IMR-90 (cell line): Measurements from ENCODE around the gene CCNJL. TPM values are rescaled to one million over a fixed set of nuclear protein-coding genes. Genes with fewer than 3 reads are reported as not detected.

ENCODE experiments used
- ATAC-seq: fragments of 200-7000 bp; cut with Tn5 transposase; 2 replicates; pipeline ENCODE4 v1.9.1; 2020; ENCODE audit warnings: low read depth, mild to moderate bottlenecking, moderate library complexity
- BruUV-seq: library from RNA; stranded (reverse); fragments of 400-500 nt; replicated peaks from 2 replicates; lab custom pipeline; 2021; lab: Mats Ljungman, UMichigan
- CTCF ChIA-PET: fragments of 300-600 bp; formaldehyde crosslinking; extraction: SDS; loops from one replicate; lab custom pipeline; 2021; ENCODE audit warnings: antibody characterized with exemption; lab: Yijun Ruan, JAX
- POLR2A ChIA-PET: fragments of 300-600 bp; sonication (Branson Sonifier 250); formaldehyde crosslinking; loops from one replicate; lab custom pipeline; 2022; ENCODE audit warnings: antibody characterized with exemption; ENCODE audit not compliant: unreplicated experiment; lab: Charles Lee
- DNase-seq: peaks from one replicate; pipeline ENCODE4 v3.0.0; 2013
- H2AFZ ChIP-seq: replicated peaks from 2 replicates; pipeline ENCODE3; 2013; ENCODE audit warnings: low read length, mild to moderate bottlenecking; ENCODE audit not compliant: poor library complexity
- H2AK5ac ChIP-seq: 2 replicates; pipeline ENCODE4 v1.6.1; 2013; ENCODE audit warnings: low read depth, low read length, inconsistent platforms
- H2AK9ac ChIP-seq: replicated peaks from 2 replicates; pipeline ENCODE3; 2013; ENCODE audit warnings: mild to moderate bottlenecking, low read depth, low read length, moderate library complexity; ENCODE audit not compliant: poor library complexity
- H2BK120ac ChIP-seq: 2 replicates; pipeline ENCODE4 v1.6.1; 2013; ENCODE audit warnings: low read depth, low read length, inconsistent platforms
- H2BK15ac ChIP-seq: 3 replicates; pipeline ENCODE4 v1.6.1; 2013; ENCODE audit warnings: low read depth, low read length, inconsistent platforms
- H2BK20ac ChIP-seq: 2 replicates; pipeline ENCODE4 v1.6.1; 2013; ENCODE audit warnings: low read depth, mild to moderate bottlenecking, inconsistent platforms, low read length, moderate library complexity
- H2BK5ac ChIP-seq: 2 replicates; pipeline ENCODE4 v1.6.1; 2013; ENCODE audit warnings: mild to moderate bottlenecking, low read depth, low read length, inconsistent platforms; ENCODE audit not compliant: poor library complexity, severe bottlenecking
- H3K14ac ChIP-seq: replicated peaks from 2 replicates; pipeline ENCODE4 v1.6.1; 2013; ENCODE audit warnings: low read depth, low read length, inconsistent platforms
- H3K18ac ChIP-seq: 2 replicates; pipeline ENCODE4 v1.6.1; 2013; ENCODE audit warnings: low read depth, low read length, control low read depth
- H3K23ac ChIP-seq: 2 replicates; pipeline ENCODE4 v1.6.1; 2013; ENCODE audit warnings: low read depth, low read length, inconsistent platforms
- H3K27ac ChIP-seq: 2 replicates; pipeline ENCODE4 v1.5.1; 2013; ENCODE audit warnings: mild to moderate bottlenecking, control low read depth, low read length; ENCODE audit not compliant: insufficient read depth
- H3K27me3 ChIP-seq: 2 replicates; pipeline ENCODE4 v1.6.1; 2013; ENCODE audit warnings: low read length; ENCODE audit not compliant: control insufficient read depth, insufficient read depth
- H3K36me3 ChIP-seq: 2 replicates; pipeline ENCODE4 v1.6.1; 2013; ENCODE audit warnings: low read length, mixed read lengths; ENCODE audit not compliant: control insufficient read depth, insufficient read depth
- H3K4ac ChIP-seq: 2 replicates; pipeline ENCODE4 v1.6.1; 2013; ENCODE audit warnings: low read depth, low read length, inconsistent platforms
- H3K4me1 ChIP-seq: 2 replicates; pipeline ENCODE4 v1.6.1; 2013; ENCODE audit warnings: low read length, mixed read lengths; ENCODE audit not compliant: control insufficient read depth, insufficient read depth
- H3K4me2 ChIP-seq: 2 replicates; pipeline ENCODE4 v1.6.1; 2013; ENCODE audit warnings: low read depth, mild to moderate bottlenecking, control low read depth, low read length, moderate library complexity
- H3K4me3 ChIP-seq: 2 replicates; pipeline ENCODE4 v1.5.1; 2013; ENCODE audit warnings: low read depth, mild to moderate bottlenecking, control low read depth, low read length, moderate library complexity; ENCODE audit not compliant: insufficient read depth
- H3K56ac ChIP-seq: 2 replicates; pipeline ENCODE4 v1.6.1; 2013; ENCODE audit warnings: low read length, inconsistent platforms; ENCODE audit not compliant: insufficient read depth; ENCODE audit errors: extremely low read depth
- H3K79me1 ChIP-seq, 2 experiments: 2 replicates each; pipeline ENCODE4 v1.6.1; 2013; ENCODE audit warnings: low read length in 2 of 2, inconsistent platforms in 1 of 2, low read depth in 1 of 2
- H3K9ac ChIP-seq: 2 replicates; pipeline ENCODE4 v1.6.1; 2013; ENCODE audit warnings: low read depth, low read length, control low read depth
- H3K9me1 ChIP-seq: 2 replicates; pipeline ENCODE4 v1.6.1; 2013; ENCODE audit warnings: low read length, inconsistent platforms; ENCODE audit not compliant: insufficient read depth
- H3K9me3 ChIP-seq: 2 replicates; pipeline ENCODE4 v1.6.1; 2013; ENCODE audit warnings: low read length; ENCODE audit not compliant: control insufficient read depth, insufficient read depth
- H4K20me1 ChIP-seq: 2 replicates; pipeline ENCODE4 v1.6.1; 2013; ENCODE audit warnings: low read length, inconsistent platforms; ENCODE audit not compliant: insufficient read depth
- H4K5ac ChIP-seq: 2 replicates; pipeline ENCODE4 v1.6.1; 2013; ENCODE audit warnings: mild to moderate bottlenecking, low read depth, low read length, control low read depth
- H4K8ac ChIP-seq, 2 experiments: 2 replicates each; pipeline ENCODE4 v1.6.1; 2013; ENCODE audit warnings: low read depth in 2 of 2, low read length in 2 of 2, control low read depth in 1 of 2, inconsistent platforms in 1 of 2
- H4K91ac ChIP-seq: 2 replicates; pipeline ENCODE4 v1.6.1; 2013; ENCODE audit warnings: low read depth, low read length, inconsistent platforms; ENCODE audit not compliant: insufficient read depth
- CEBPB ChIP-seq: IDR thresholded peaks from 2 replicates; pipeline ENCODE4 v1.6.1; 2012; ENCODE audit warnings: low read depth, low read length, improper control_type of control experiment
- ELK1 ChIP-seq: fragments of 150-350 bp; IDR thresholded peaks from 2 replicates; pipeline ENCODE4 v1.6.1; 2016; ENCODE audit warnings: low read depth, mild to moderate bottlenecking, low read length, moderate library complexity, borderline replicate concordance
- FOS ChIP-seq: fragments of 150-350 bp; IDR thresholded peaks from 2 replicates; pipeline ENCODE4 v1.6.1; 2016; ENCODE audit warnings: low read depth, low read length
- MAFK ChIP-seq: IDR thresholded peaks from 2 replicates; pipeline ENCODE4 v1.6.1; 2012; ENCODE audit warnings: low read depth, low read length, improper control_type of control experiment
- MAZ ChIP-seq: IDR thresholded peaks from 2 replicates; pipeline ENCODE4 v1.6.1; 2012; ENCODE audit warnings: low read depth, mild to moderate bottlenecking, low read length, improper control_type of control experiment, moderate library complexity, borderline replicate concordance
- POLR2A ChIP-seq: IDR thresholded peaks from 2 replicates; pipeline ENCODE4 v1.6.1; 2012; ENCODE audit warnings: mild to moderate bottlenecking, low read depth, low read length
- RAD21 ChIP-seq: IDR thresholded peaks from 2 replicates; pipeline ENCODE4 v1.6.1; 2012; ENCODE audit warnings: low read length, improper control_type of control experiment
- RCOR1 ChIP-seq: IDR thresholded peaks from 2 replicates; pipeline ENCODE4 v1.6.1; 2012; ENCODE audit warnings: mild to moderate bottlenecking, low read length, improper control_type of control experiment; ENCODE audit not compliant: insufficient replicate concordance
- RFX5 ChIP-seq: IDR thresholded peaks from 2 replicates; pipeline ENCODE4 v1.8.0; 2012; ENCODE audit warnings: low read depth, mild to moderate bottlenecking, low read length, moderate library complexity
- WGBS, 2 experiments: methylation state at CpG; one replicate each; pipeline versions ENCODE4 v1.1.5 to v1.1.7; 2013; ENCODE audit warnings: missing lambda C conversion rate in 2 of 2; ENCODE audit not compliant: insufficient read length in 1 of 2; ENCODE audit errors: extremely low coverage in 2 of 2; 5-methylcytosine and 5-hydroxymethylcytosine counted together
- dilution Hi-C: fragments of 300-500 bp; cut with HindIII; formaldehyde crosslinking; loops from one replicate; pipeline ENCODE4 v1.14.3; 2018; ENCODE audit warnings: low sequenced_read_pairs; ENCODE audit not compliant: unreplicated experiment
- in situ Hi-C: fragments of 300-500 bp; cut with MboI; formaldehyde crosslinking; loops from 3 replicates; pipeline ENCODE4 v1.14.3; 2019; ENCODE audit warnings: low sequenced_read_pairs, inconsistent platforms, mixed read lengths
- intact Hi-C: fragments of 100-400 bp; cut with micrococcal nuclease; formaldehyde crosslinking; loops from 2 replicates; pipeline ENCODE4 v1.10.0; 2022
- polyA plus RNA-seq, 3 experiments: library from polyadenylated mRNA; depleted of rRNA; stranded (reverse); fragments of >200 nt; gene quantifications; 2 replicates each; pipeline ENCODE4 v1.2.3, GENCODE V29; 2012; ENCODE audit warnings: low replicate concordance in 1 of 3
- total RNA-seq: library from RNA; depleted of rRNA; stranded (reverse); fragments of >200 nt; gene quantifications from 2 replicates; pipeline ENCODE4 v1.2.3, GENCODE V29; 2012

The CCNJL gene
- total and polyA plus RNA-seq, 2 of the 4 experiments (the other 2 are of a cell fraction) = 2.0 to 3.8 TPM

- Histone ChIP-seq H3K36me3 (no peaks in the 10 kb centered on the region), H2BK5ac (no peak overlapping the region), H3K79me1 (peaks cover 27 to 33% of the 10 kb centered on the region in 2 experiments; a peak in 3 of 4 replicates), H4K20me1 (no peaks in the 10 kb centered on the region), H3K27me3 (no peaks in the 10 kb centered on the region), H3K9ac (no peak overlapping the region), H4K91ac (no peak overlapping the region), H4K5ac (no peak overlapping the region), H3K4me2 (no peak overlapping the region), H3K18ac (no peak overlapping the region), H3K9me1 (peaks cover 4% of the 10 kb centered on the region; the same call in 1 of the 2 replicates), H4K8ac (no peak overlapping the region), H2BK15ac (no peak overlapping the region), H3K9me3 (no peaks in the 10 kb centered on the region), H2AK5ac (no peak overlapping the region), H2BK120ac (no peak overlapping the region), H3K4me1 (peaks cover 9% of the 10 kb centered on the region; the same call in 1 of the 2 replicates), H3K27ac (no peak overlapping the region), H3K4ac (no peak overlapping the region), H2BK20ac (no peak overlapping the region), H2AFZ (no peak overlapping the region), H3K4me3 (no peak overlapping the region), H3K23ac (no peak overlapping the region), H3K56ac (no peak overlapping the region), H2AK9ac (no peak overlapping the region), H3K14ac (no peak overlapping the region)
- ChIA-PET CTCF (no interaction called here), POLR2A (no interaction called here)
- in situ Hi-C loops = no loop called here
- ATAC-seq (no peak), DNase-seq (no peak)
- no TSS peak for BruUV-seq
- TF ChIP-seq POLR2A (no peak), FOS (no peak), RFX5 (no peak), MAFK (no peak), CEBPB (no peak), ELK1 (no peak), MAZ (no peak), RCOR1 (no peak), RAD21 (no peak)
- 89% methylated on average over 7 of the region's 8 CpGs; no CpG with 5 or more reads in 1 of the 2 experiments for WGBS, 2 experiments
- dilution Hi-C loops = no loop called here
- intact Hi-C loops = no loop called here
Measured at GRCh38 chr5:160291467-160291866, 20.9 kb downstream of the CCNJL start.
